ENCODE results near the gene SEC16A.

The SEC16A gene

GRCh38 chr9:136520053-136520540 lies 37.3 kb upstream of the SEC16A start:
- Histone ChIP-seq H3K18ac (ENCODE audit: low read length) (no peak overlapping the region), H3K27me3 (ENCODE audit: control insufficient read depth in 3 of 3, insufficient read depth in 3 of 3, low read depth in 1 of 3, low read length in 3 of 3) (no peaks in the 10 kb centered on the region), H2AFZ (ENCODE audit: low read length) (no peak overlapping the region), H2BK12ac (ENCODE audit: low read length) (no peak overlapping the region), H3K23ac (ENCODE audit: low read depth, low read length, poor library complexity) (peak overlapping the region; percentile 43), H3K36me3 (replicated peaks in 1 of 2; ENCODE audit: control insufficient read depth in 2 of 2, insufficient read depth in 2 of 2, low read length in 2 of 2) (peaks cover 68 to 88% of the 10 kb centered on the region in 2 donors), H4K91ac (ENCODE audit: low read depth, low read length, poor library complexity) (no peak overlapping the region), H2BK15ac (ENCODE audit: low read length) (no peak overlapping the region), H3K14ac (ENCODE audit: low read length) (no peak overlapping the region), H3K9me3 (replicated peaks in 1 of 2; ENCODE audit: control insufficient read depth in 2 of 2, insufficient read depth in 1 of 2, low read depth in 1 of 2, low read length in 2 of 2) (no peaks in the 10 kb centered on the region), H3K9ac (ENCODE audit: low read depth, low read length, poor library complexity) (peak overlapping the region; percentile 60), H2AK5ac (ENCODE audit: low read depth, low read length) (no peak overlapping the region), H3K79me1 (ENCODE audit: low read depth, low read length) (peaks cover 54% of the 10 kb centered on the region), H3K4me2 (ENCODE audit: insufficient read depth, low read length, poor library complexity, severe bottlenecking) (no peak overlapping the region), H3K4me3 (ENCODE audit: low read length in 2 of 2) (no peak overlapping the region), H3K27ac (replicated peaks; ENCODE audit: low read length) (no peak overlapping the region), H3K4ac (ENCODE audit: low read length) (no peak overlapping the region), H2BK5ac (ENCODE audit: low read length) (no peak overlapping the region), H2BK120ac (ENCODE audit: low read depth, low read length) (no peak overlapping the region), H3K4me1 (ENCODE audit: control insufficient read depth in 2 of 2, insufficient read depth in 1 of 2, low read depth in 1 of 2, low read length in 2 of 2) (peaks cover 0 to 2% of the 10 kb centered on the region in 2 donors), H4K8ac (ENCODE audit: low read depth, low read length) (no peak overlapping the region)
- DNase-seq (ENCODE audit: low spot score), result no peak
- no CpG with 5 or more reads among the region's 20 CpGs for WGBS, 2 donors (ENCODE audit: extremely low coverage in 2 of 2, insufficient read length in 2 of 2, insufficient replicate concordance in 1 of 2)

- Histone ChIP-seq H3K4me1 (ENCODE audit: control insufficient read depth in 2 of 2, insufficient read depth in 1 of 2, low read depth in 1 of 2, low read length in 2 of 2) (no peaks in the 10 kb centered on the region), H3K4ac (ENCODE audit: low read length) (no peak overlapping the region), H2AFZ (ENCODE audit: low read length) (no peak overlapping the region), H2BK15ac (ENCODE audit: low read length) (no peak overlapping the region), H3K9me3 (replicated peaks in 1 of 2; ENCODE audit: control insufficient read depth in 2 of 2, insufficient read depth in 1 of 2, low read depth in 1 of 2, low read length in 2 of 2) (no peaks in the 10 kb centered on the region), H3K23ac (ENCODE audit: low read depth, low read length, poor library complexity) (no peak overlapping the region), H3K27ac (replicated peaks; ENCODE audit: low read length) (no peak overlapping the region), H3K9ac (ENCODE audit: low read depth, low read length, poor library complexity) (no peak overlapping the region), H2BK12ac (ENCODE audit: low read length) (no peak overlapping the region), H3K36me3 (replicated peaks in 1 of 2; ENCODE audit: control insufficient read depth in 2 of 2, insufficient read depth in 2 of 2, low read length in 2 of 2) (peaks cover 74 to 91% of the 10 kb centered on the region in 2 donors), H3K4me3 (ENCODE audit: low read length in 2 of 2) (no peak overlapping the region), H2AK5ac (ENCODE audit: low read depth, low read length) (no peak overlapping the region), H4K8ac (ENCODE audit: low read depth, low read length) (no peak overlapping the region), H2BK5ac (ENCODE audit: low read length) (no peak overlapping the region), H3K18ac (ENCODE audit: low read length) (no peak overlapping the region), H3K79me1 (ENCODE audit: low read depth, low read length) (peaks cover 53% of the 10 kb centered on the region), H3K4me2 (ENCODE audit: insufficient read depth, low read length, poor library complexity, severe bottlenecking) (no peak overlapping the region), H3K14ac (ENCODE audit: low read length) (no peak overlapping the region), H3K27me3 (ENCODE audit: control insufficient read depth in 3 of 3, insufficient read depth in 3 of 3, low read depth in 1 of 3, low read length in 3 of 3) (no peaks in the 10 kb centered on the region), H4K91ac (ENCODE audit: low read depth, low read length, poor library complexity) (no peak overlapping the region), H2BK120ac (ENCODE audit: low read depth, low read length) (no peak overlapping the region)
- no peak for DNase-seq (ENCODE audit: low spot score)
- no CpG with 5 or more reads among the region's 32 CpGs for WGBS, 2 donors (ENCODE audit: extremely low coverage in 2 of 2, insufficient read length in 2 of 2, insufficient replicate concordance in 1 of 2)
These were observed 36.6 kb upstream of the SEC16A start for GRCh38 chr9:136519263-136520052.

- Histone ChIP-seq H2BK12ac (ENCODE audit: low read length) (no peak overlapping the region), H4K8ac (ENCODE audit: low read depth, low read length) (peak overlapping the region; percentile 17), H3K4ac (ENCODE audit: low read length) (no peak overlapping the region), H3K27me3 (ENCODE audit: control insufficient read depth in 3 of 3, insufficient read depth in 3 of 3, low read depth in 1 of 3, low read length in 3 of 3) (no peaks in the 10 kb centered on the region), H3K9ac (ENCODE audit: low read depth, low read length, poor library complexity) (no peak overlapping the region), H2BK15ac (ENCODE audit: low read length) (no peak overlapping the region), H3K14ac (ENCODE audit: low read length) (peak overlapping the region; percentile 89), H3K23ac (ENCODE audit: low read depth, low read length, poor library complexity) (peak overlapping the region; percentile 10), H3K79me1 (ENCODE audit: low read depth, low read length) (peaks cover 48% of the 10 kb centered on the region), H3K4me2 (ENCODE audit: insufficient read depth, low read length, poor library complexity, severe bottlenecking) (no peak overlapping the region), H3K9me3 (replicated peaks in 1 of 2; ENCODE audit: control insufficient read depth in 2 of 2, insufficient read depth in 1 of 2, low read depth in 1 of 2, low read length in 2 of 2) (no peaks in the 10 kb centered on the region), H2AFZ (ENCODE audit: low read length) (no peak overlapping the region), H3K36me3 (replicated peaks in 1 of 2; ENCODE audit: control insufficient read depth in 2 of 2, insufficient read depth in 2 of 2, low read length in 2 of 2) (peaks cover 75 to 91% of the 10 kb centered on the region in 2 donors), H3K4me1 (ENCODE audit: control insufficient read depth in 2 of 2, insufficient read depth in 1 of 2, low read depth in 1 of 2, low read length in 2 of 2) (no peaks in the 10 kb centered on the region), H3K4me3 (ENCODE audit: low read length in 2 of 2) (no peak overlapping the region), H4K91ac (ENCODE audit: low read depth, low read length, poor library complexity) (no peak overlapping the region), H2AK5ac (ENCODE audit: low read depth, low read length) (no peak overlapping the region), H3K18ac (ENCODE audit: low read length) (peak overlapping the region; percentile 57), H3K27ac (replicated peaks; ENCODE audit: low read length) (no peak overlapping the region), H2BK120ac (ENCODE audit: low read depth, low read length) (no peak overlapping the region), H2BK5ac (ENCODE audit: low read length) (no peak overlapping the region)
- DNase-seq (ENCODE audit: low spot score), result no peak
- no CpG with 5 or more reads among the region's 18 CpGs for WGBS, 2 donors (ENCODE audit: extremely low coverage in 2 of 2, insufficient read length in 2 of 2, insufficient replicate concordance in 1 of 2)
These were observed 35.8 kb upstream of the SEC16A start for GRCh38 chr9:136518623-136519022.

- Histone ChIP-seq H3K79me1 (ENCODE audit: low read depth, low read length) (peaks cover 42% of the 10 kb centered on the region), H4K91ac (ENCODE audit: low read depth, low read length, poor library complexity) (no peak overlapping the region), H3K23ac (ENCODE audit: low read depth, low read length, poor library complexity) (peak overlapping the region; percentile 25), H3K9me3 (replicated peaks in 1 of 2; ENCODE audit: control insufficient read depth in 2 of 2, insufficient read depth in 1 of 2, low read depth in 1 of 2, low read length in 2 of 2) (peaks cover 0 to 1% of the 10 kb centered on the region in 2 donors), H3K27ac (replicated peaks; ENCODE audit: low read length) (no peak overlapping the region), H2BK120ac (ENCODE audit: low read depth, low read length) (no peak overlapping the region), H3K9ac (ENCODE audit: low read depth, low read length, poor library complexity) (no peak overlapping the region), H3K4me3 (ENCODE audit: low read length in 2 of 2) (peak overlapping the region in 1 of 2 donors; percentile 2), H2BK12ac (ENCODE audit: low read length) (peak overlapping the region; percentile 84), H3K18ac (ENCODE audit: low read length) (peak overlapping the region; percentile 38), H2AK5ac (ENCODE audit: low read depth, low read length) (peak overlapping the region; percentile 28), H2AFZ (ENCODE audit: low read length) (no peak overlapping the region), H2BK5ac (ENCODE audit: low read length) (no peak overlapping the region), H3K14ac (ENCODE audit: low read length) (peak overlapping the region; percentile 44), H3K4ac (ENCODE audit: low read length) (peak overlapping the region; percentile 37), H2BK15ac (ENCODE audit: low read length) (no peak overlapping the region), H3K4me2 (ENCODE audit: insufficient read depth, low read length, poor library complexity, severe bottlenecking) (no peak overlapping the region), H4K8ac (ENCODE audit: low read depth, low read length) (peak overlapping the region; percentile 4), H3K27me3 (ENCODE audit: control insufficient read depth in 3 of 3, insufficient read depth in 3 of 3, low read depth in 1 of 3, low read length in 3 of 3) (no peaks in the 10 kb centered on the region), H3K4me1 (ENCODE audit: control insufficient read depth in 2 of 2, insufficient read depth in 1 of 2, low read depth in 1 of 2, low read length in 2 of 2) (peaks cover 0 to 3% of the 10 kb centered on the region in 2 donors), H3K36me3 (replicated peaks in 1 of 2; ENCODE audit: control insufficient read depth in 2 of 2, insufficient read depth in 2 of 2, low read length in 2 of 2) (peaks cover 76 to 91% of the 10 kb centered on the region in 2 donors)
- no CpG with 5 or more reads among the region's 17 CpGs for WGBS, 2 donors (ENCODE audit: extremely low coverage in 2 of 2, insufficient read length in 2 of 2, insufficient replicate concordance in 1 of 2)
- DNase-seq (ENCODE audit: low spot score), result no peak
These were observed 35.1 kb upstream of the SEC16A start for GRCh38 chr9:136517950-136518349.
